GM12878 (cell line): ENCODE results near the gene TNFAIP3. TPM values are rescaled to one million over a fixed set of nuclear protein-coding genes. Genes with fewer than 3 reads are reported as not detected.

Experiments
- ATAC-seq: fragments of 200-7000 bp; cut with Tn5 transposase; 3 replicates; pipeline ENCODE4 v1.9.1; 2020; ENCODE audit warnings: mild to moderate bottlenecking, moderate library complexity
- BruUV-seq: library from RNA; stranded (reverse); fragments of 400-500 nt; replicated peaks from 2 replicates; lab custom pipeline; 2021; lab: Mats Ljungman, UMichigan
- CTCF ChIA-PET: fragments of 300-600 bp; sonication (Branson Sonifier 250); formaldehyde crosslinking; extraction: SDS; loops from one replicate; lab custom pipeline; 2021; ENCODE audit warnings: inconsistent platforms; lab: Yijun Ruan, JAX
- POLR2A ChIA-PET: fragments of 350-600 bp; formaldehyde crosslinking; extraction: SDS; loops from one replicate; lab custom pipeline; 2021; ENCODE audit warnings: inconsistent platforms; lab: Charles Lee
- RAD21 ChIA-PET: fragments of 300-600 bp; sonication (Branson Sonifier 250); formaldehyde crosslinking; loops from one replicate; lab custom pipeline; 2023; ENCODE audit warnings: antibody characterized with exemption; ENCODE audit not compliant: unreplicated experiment; lab: Charles Lee
- SMC1A ChIA-PET: fragments of 300-600 bp; sonication (Branson Sonifier 250); formaldehyde crosslinking; loops from one replicate; lab custom pipeline; 2023; ENCODE audit not compliant: unreplicated experiment, uncharacterized antibody; lab: Charles Lee
- DNase-seq: peaks from one replicate; pipeline ENCODE4 v3.0.0-alpha.2; 2011; ENCODE audit warnings: low read depth, low spot score
- FAIRE-seq: peaks from 3 replicates; lab custom pipeline; 2011; peaks lifted over from hg19 to GRCh38; lab: Jason Lieb, UNC
- H2AFZ ChIP-seq: 2 replicates; pipeline ENCODE4 v1.6.0; 2011; ENCODE audit warnings: low read depth, low read length, control low read depth; ENCODE audit not compliant: control insufficient read depth
- H3K27ac ChIP-seq: 2 replicates; pipeline ENCODE4 v1.5.1; 2011; ENCODE audit warnings: control low read depth; ENCODE audit not compliant: control insufficient read depth, insufficient read depth
- H3K27me3 ChIP-seq, 2 experiments: replicated peaks in 1 of 2; 2 replicates each; pipeline versions ENCODE4 v1.6.0 to v1.6.1; 2011; ENCODE audit warnings: low read length in 1 of 2; ENCODE audit not compliant: control insufficient read depth in 2 of 2, insufficient read depth in 2 of 2
- H3K36me3 ChIP-seq, 2 experiments: 2 replicates each; pipeline ENCODE4 v1.5.1; 2011; ENCODE audit warnings: low read length in 1 of 2; ENCODE audit not compliant: control insufficient read depth in 2 of 2, insufficient read depth in 2 of 2
- H3K4me1 ChIP-seq: 2 replicates; pipeline ENCODE4 v1.6.1; 2011; ENCODE audit warnings: mild to moderate bottlenecking, low read length, moderate library complexity, mixed read lengths; ENCODE audit not compliant: control insufficient read depth, insufficient read depth
- H3K4me2 ChIP-seq: 2 replicates; pipeline ENCODE4 v1.6.0; 2011; ENCODE audit warnings: control low read depth; ENCODE audit not compliant: control insufficient read depth, insufficient read depth
- H3K4me3 ChIP-seq: fragments of 200-600 bp; sonication (generic); 2 replicates; pipeline ENCODE4 v1.5.1; 2016
- H3K79me2 ChIP-seq: 2 replicates; pipeline ENCODE4 v1.6.0; 2011; ENCODE audit warnings: low read length; ENCODE audit not compliant: control insufficient read depth, insufficient read depth
- H3K9ac ChIP-seq: 2 replicates; pipeline ENCODE4 v1.8.0; 2011; ENCODE audit warnings: low read length, control low read depth, mixed read lengths; ENCODE audit not compliant: control insufficient read depth, insufficient read depth
- H3K9me3 ChIP-seq: replicated peaks from 3 replicates; pipeline ENCODE4 v1.5.1; 2011; ENCODE audit warnings: mild to moderate bottlenecking, low read length; ENCODE audit not compliant: control insufficient read depth, insufficient read depth
- H4K20me1 ChIP-seq: 2 replicates; pipeline ENCODE4 v1.6.0; 2011; ENCODE audit not compliant: control insufficient read depth, insufficient read depth
- BMI1 ChIP-seq: fragments of 450-650 bp; IDR thresholded peaks from 2 replicates; pipeline ENCODE4 v1.6.1; 2016; ENCODE audit warnings: mild to moderate bottlenecking, moderate library complexity, borderline replicate concordance
- CBX5 ChIP-seq: sonication (generic); IDR thresholded peaks from 2 replicates; pipeline ENCODE4 v1.6.1; 2016; ENCODE audit warnings: low read depth, moderate library complexity, mild to moderate bottlenecking, inconsistent platforms
- ESRRA ChIP-seq: IDR thresholded peaks from 2 replicates; pipeline ENCODE4 v1.6.1; 2012; ENCODE audit warnings: mild to moderate bottlenecking, low read length, improper control_type of control experiment
- KLF5 ChIP-seq: fragments of 450-650 bp; IDR thresholded peaks from 2 replicates; pipeline ENCODE4 v1.6.1; 2014; ENCODE audit warnings: mild to moderate bottlenecking; ENCODE audit not compliant: partially characterized antibody
- NFIC ChIP-seq: IDR thresholded peaks from 2 replicates; pipeline ENCODE4 v1.6.1; 2012; ENCODE audit warnings: low read depth, mild to moderate bottlenecking, inconsistent platforms, low read length, moderate library complexity
- SRF ChIP-seq, 2 experiments: IDR thresholded peaks; 2 replicates each; pipeline ENCODE4 v1.6.1; 2011; ENCODE audit warnings: low read depth in 2 of 2, low read length in 2 of 2, mild to moderate bottlenecking in 1 of 2, moderate library complexity in 1 of 2
- TCF12 ChIP-seq: IDR thresholded peaks from 2 replicates; pipeline ENCODE4 v1.6.1; 2011; ENCODE audit warnings: low read depth, mild to moderate bottlenecking, low read length
- WGBS: methylation state at CpG from one replicate; pipeline ENCODE4 v1.1.6; 2016; ENCODE audit warnings: low lambda C conversion rate; ENCODE audit not compliant: insufficient replicate concordance, insufficient coverage; ENCODE audit errors: missing lambda C conversion rate; 5-methylcytosine and 5-hydroxymethylcytosine counted together
- in situ Hi-C: fragments of 300-500 bp; cut with MboI; formaldehyde crosslinking; loops from 9 replicates; pipeline ENCODE4 v1.14.3; 2018; ENCODE audit warnings: mixed read lengths
- intact Hi-C: fragments of 100-400 bp; cut with micrococcal nuclease; formaldehyde crosslinking; loops from one replicate; pipeline ENCODE4 v1.14.2; 2022; ENCODE audit not compliant: unreplicated experiment
- polyA plus RNA-seq, 11 experiments: library from polyadenylated mRNA; depleted of rRNA in 4 of 11; unstranded in 6 of 11; stranded (reverse) in 5 of 11; fragments of >200 nt; fragmentation: Nextera tagmentation in 4 of 11; fragmentation: Illumina TruSeq in 1 of 11; extraction: Ambion mirVana in 4 of 11; extraction: Trizol in 1 of 11; gene quantifications; 1 replicate in 1 of 11; 2 replicates in 10 of 11; pipeline versions ENCODE4 v1.2.1 to v1.2.3, GENCODE V29; 2011 to 2016; ENCODE audit warnings: inconsistent platforms in 2 of 11, missing spikeins in 2 of 11, low read depth in 1 of 11
- total RNA-seq, 4 experiments: library from RNA; depleted of rRNA in 3 of 4; stranded (reverse); fragments of >200 nt in 3 of 4; fragmentation: Illumina TruSeq in 1 of 4; extraction: Trizol in 1 of 4; gene quantifications; 2 replicates each; pipeline versions ENCODE4 v1.2.1 to v1.2.3, GENCODE V29; 2013 to 2021
- TF ChIP-seq, protein P1 (sequence below): fragments of 450-650 bp; IDR thresholded peaks from 2 replicates; pipeline ENCODE4 v1.6.1; 2017; ENCODE audit warnings: borderline replicate concordance
- TF ChIP-seq, protein P2 (sequence below): fragments of 450-650 bp; IDR thresholded peaks from 2 replicates; pipeline ENCODE4 v1.6.1; 2014; ENCODE audit warnings: mild to moderate bottlenecking
- TF ChIP-seq, protein P3 (sequence below): fragments of 450-650 bp; formaldehyde crosslinking; IDR thresholded peaks from 2 replicates; pipeline ENCODE4 v1.4.0; 2022; ENCODE audit warnings: mild to moderate bottlenecking, moderate library complexity
- TF ChIP-seq, protein P4 (sequence below): fragments of 150-350 bp; IDR thresholded peaks from 2 replicates; pipeline ENCODE4 v1.6.1; 2014; ENCODE audit warnings: mild to moderate bottlenecking, low read depth, low read length
- TF ChIP-seq, protein P5 (sequence below): fragments of 450-650 bp; IDR thresholded peaks from 2 replicates; pipeline ENCODE4 v1.6.1; 2017; ENCODE audit warnings: mild to moderate bottlenecking, low read depth, inconsistent platforms; ENCODE audit not compliant: poor library complexity, severe bottlenecking

TNFAIP3 gene
- total and polyA plus RNA-seq, 10 of the 15 experiments (the other 5 are each of a cell fraction or from before 2014, with no cell fraction given) = 18.0 to 350 (median 127) TPM

DNA sequence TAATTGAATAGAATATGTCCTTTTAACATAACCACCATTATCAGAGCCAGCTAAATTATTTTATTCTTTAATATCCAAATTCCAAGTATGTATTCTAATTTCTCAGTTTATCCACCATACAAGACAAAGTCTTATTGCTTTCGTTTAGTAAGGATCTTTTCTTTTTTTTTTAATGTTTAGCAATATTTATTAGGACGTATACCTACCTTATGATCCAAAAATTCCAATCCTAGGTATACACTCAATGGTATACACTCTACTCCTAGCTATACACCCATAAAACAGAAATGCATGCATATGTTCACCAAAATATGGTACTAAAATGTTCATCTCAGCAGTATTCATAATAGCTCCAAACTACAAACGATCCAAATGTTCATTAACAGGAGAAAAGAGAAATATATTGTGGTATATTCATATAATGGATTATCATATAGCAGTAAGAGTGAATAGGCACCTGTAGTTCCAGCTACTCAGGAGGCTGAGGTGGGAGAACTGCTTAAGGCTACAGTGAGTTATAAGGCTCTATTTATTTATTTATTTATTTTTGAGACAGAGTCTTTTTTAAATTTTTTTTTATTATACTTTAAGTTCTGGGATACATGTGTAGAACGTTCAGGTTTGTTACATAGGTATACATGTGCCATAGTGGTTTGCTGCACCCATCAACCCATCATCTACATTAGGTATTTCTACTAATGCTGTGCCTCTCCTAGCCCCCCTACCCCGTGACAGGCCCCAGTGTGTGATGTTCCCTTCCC lies 17.3 kb downstream of the TNFAIP3 start:
- in situ Hi-C loops = no loop called here
- POLR2A ChIA-PET = interaction anchor here (0.7 to 1.8 kb wide), 7 partner anchors 9 to 56 kb away, joined by 3 to 7 read pairs (median 4); no protein-coding TSS in a partner anchor
- H3K27ac ChIP-seq = no peak overlapping the region
- TF ChIP-seq KLF5 (no peak), CBX5 (no peak), NFIC (no peak; the same call in 1 of the 2 replicates), BMI1 (no peak), TCF12 (no peak), ESRRA (no peak), SRF (IDR thresholded peaks at IDR 0.05; ENCODE audit: low read depth in 2 of 2, low read length in 2 of 2) (no peak)
- TF ChIP-seq, protein P1, sequence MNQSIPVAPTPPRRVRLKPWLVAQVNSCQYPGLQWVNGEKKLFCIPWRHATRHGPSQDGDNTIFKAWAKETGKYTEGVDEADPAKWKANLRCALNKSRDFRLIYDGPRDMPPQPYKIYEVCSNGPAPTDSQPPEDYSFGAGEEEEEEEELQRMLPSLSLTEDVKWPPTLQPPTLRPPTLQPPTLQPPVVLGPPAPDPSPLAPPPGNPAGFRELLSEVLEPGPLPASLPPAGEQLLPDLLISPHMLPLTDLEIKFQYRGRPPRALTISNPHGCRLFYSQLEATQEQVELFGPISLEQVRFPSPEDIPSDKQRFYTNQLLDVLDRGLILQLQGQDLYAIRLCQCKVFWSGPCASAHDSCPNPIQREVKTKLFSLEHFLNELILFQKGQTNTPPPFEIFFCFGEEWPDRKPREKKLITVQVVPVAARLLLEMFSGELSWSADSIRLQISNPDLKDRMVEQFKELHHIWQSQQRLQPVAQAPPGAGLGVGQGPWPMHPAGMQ = no peak
- TF ChIP-seq, protein P2, sequence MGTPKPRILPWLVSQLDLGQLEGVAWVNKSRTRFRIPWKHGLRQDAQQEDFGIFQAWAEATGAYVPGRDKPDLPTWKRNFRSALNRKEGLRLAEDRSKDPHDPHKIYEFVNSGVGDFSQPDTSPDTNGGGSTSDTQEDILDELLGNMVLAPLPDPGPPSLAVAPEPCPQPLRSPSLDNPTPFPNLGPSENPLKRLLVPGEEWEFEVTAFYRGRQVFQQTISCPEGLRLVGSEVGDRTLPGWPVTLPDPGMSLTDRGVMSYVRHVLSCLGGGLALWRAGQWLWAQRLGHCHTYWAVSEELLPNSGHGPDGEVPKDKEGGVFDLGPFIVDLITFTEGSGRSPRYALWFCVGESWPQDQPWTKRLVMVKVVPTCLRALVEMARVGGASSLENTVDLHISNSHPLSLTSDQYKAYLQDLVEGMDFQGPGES = no peak
- TF ChIP-seq, protein P3, sequence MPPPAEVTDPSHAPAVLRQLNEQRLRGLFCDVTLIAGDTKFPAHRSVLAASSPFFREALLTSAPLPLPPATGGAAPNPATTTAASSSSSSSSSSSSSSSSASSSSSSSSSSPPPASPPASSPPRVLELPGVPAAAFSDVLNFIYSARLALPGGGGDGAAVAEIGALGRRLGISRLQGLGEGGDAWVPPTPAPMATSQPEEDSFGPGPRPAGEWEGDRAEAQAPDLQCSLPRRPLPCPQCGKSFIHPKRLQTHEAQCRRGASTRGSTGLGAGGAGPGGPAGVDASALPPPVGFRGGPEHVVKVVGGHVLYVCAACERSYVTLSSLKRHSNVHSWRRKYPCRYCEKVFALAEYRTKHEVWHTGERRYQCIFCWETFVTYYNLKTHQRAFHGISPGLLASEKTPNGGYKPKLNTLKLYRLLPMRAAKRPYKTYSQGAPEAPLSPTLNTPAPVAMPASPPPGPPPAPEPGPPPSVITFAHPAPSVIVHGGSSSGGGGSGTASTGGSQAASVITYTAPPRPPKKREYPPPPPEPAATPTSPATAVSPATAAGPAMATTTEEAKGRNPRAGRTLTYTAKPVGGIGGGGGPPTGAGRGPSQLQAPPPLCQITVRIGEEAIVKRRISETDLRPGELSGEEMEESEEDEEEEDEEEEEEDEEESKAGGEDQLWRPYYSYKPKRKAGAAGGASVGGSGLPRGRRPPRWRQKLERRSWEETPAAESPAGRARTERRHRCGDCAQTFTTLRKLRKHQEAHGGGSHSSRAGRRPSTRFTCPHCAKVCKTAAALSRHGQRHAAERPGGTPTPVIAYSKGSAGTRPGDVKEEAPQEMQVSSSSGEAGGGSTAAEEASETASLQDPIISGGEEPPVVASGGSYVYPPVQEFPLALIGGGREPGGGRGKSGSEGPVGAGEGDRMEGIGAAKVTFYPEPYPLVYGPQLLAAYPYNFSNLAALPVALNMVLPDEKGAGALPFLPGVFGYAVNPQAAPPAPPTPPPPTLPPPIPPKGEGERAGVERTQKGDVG (CRISPR knock-in tag) = no peak
- TF ChIP-seq, protein P4, sequence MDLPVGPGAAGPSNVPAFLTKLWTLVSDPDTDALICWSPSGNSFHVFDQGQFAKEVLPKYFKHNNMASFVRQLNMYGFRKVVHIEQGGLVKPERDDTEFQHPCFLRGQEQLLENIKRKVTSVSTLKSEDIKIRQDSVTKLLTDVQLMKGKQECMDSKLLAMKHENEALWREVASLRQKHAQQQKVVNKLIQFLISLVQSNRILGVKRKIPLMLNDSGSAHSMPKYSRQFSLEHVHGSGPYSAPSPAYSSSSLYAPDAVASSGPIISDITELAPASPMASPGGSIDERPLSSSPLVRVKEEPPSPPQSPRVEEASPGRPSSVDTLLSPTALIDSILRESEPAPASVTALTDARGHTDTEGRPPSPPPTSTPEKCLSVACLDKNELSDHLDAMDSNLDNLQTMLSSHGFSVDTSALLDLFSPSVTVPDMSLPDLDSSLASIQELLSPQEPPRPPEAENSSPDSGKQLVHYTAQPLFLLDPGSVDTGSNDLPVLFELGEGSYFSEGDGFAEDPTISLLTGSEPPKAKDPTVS = no peak
- TF ChIP-seq, protein P5, sequence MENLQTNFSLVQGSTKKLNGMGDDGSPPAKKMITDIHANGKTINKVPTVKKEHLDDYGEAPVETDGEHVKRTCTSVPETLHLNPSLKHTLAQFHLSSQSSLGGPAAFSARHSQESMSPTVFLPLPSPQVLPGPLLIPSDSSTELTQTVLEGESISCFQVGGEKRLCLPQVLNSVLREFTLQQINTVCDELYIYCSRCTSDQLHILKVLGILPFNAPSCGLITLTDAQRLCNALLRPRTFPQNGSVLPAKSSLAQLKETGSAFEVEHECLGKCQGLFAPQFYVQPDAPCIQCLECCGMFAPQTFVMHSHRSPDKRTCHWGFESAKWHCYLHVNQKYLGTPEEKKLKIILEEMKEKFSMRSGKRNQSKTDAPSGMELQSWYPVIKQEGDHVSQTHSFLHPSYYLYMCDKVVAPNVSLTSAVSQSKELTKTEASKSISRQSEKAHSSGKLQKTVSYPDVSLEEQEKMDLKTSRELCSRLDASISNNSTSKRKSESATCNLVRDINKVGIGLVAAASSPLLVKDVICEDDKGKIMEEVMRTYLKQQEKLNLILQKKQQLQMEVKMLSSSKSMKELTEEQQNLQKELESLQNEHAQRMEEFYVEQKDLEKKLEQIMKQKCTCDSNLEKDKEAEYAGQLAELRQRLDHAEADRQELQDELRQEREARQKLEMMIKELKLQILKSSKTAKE = no peak

More for the DNA sequence above, 17.3 kb downstream of the TNFAIP3 start:
- Histone ChIP-seq H2AFZ (no peak overlapping the region), H3K9me3 (no peaks in the 10 kb centered on the region), H4K20me1 (no peaks in the 10 kb centered on the region; the same call in 1 of the 2 replicates), H3K36me3 (peaks cover 19 to 31% of the 10 kb centered on the region in 2 experiments), H3K9ac (no peak overlapping the region), H3K4me3 (no peak overlapping the region), H3K79me2 (peaks cover 22% of the 10 kb centered on the region), H3K4me1 (peaks cover 5% of the 10 kb centered on the region; the same call in 1 of the 2 replicates), H3K4me2 (no peak overlapping the region), H3K27me3 (no peaks in the 10 kb centered on the region)
- 67% methylated on average over 5 of the region's 5 CpGs for WGBS
- no TSS peak for BruUV-seq
- intact Hi-C loops = no loop called here
- ChIA-PET CTCF (interaction anchor here (0.9 to 24.0 kb wide), 6 partner anchors 9 to 91 kb away, joined by 3 to 712 read pairs (median 3); no protein-coding TSS in a partner anchor), RAD21 (interaction anchor here (0.9 to 20.6 kb wide), 11 partner anchors 12 to 124 kb away, joined by 3 to 774 read pairs (median 4); no protein-coding TSS in a partner anchor), SMC1A (interaction anchor here (0.7 to 30.6 kb wide), 10 partner anchors 9 to 176 kb away, joined by 3 to 1237 read pairs (median 5); partner anchors contain the start of gene TNFAIP3)
- ATAC-seq = no peak; the same call in 2 of the 3 replicates
- no peak for FAIRE-seq
- no peak for DNase-seq
